Neural progenitor cell (in vitro differentiated cells): ENCODE data around the gene RAD1.

Experiments
- CTCF ChIP-seq: fragments of 200-600 bp; sonication (generic); IDR thresholded peaks from 2 replicates; pipeline ENCODE4 v1.5.1; 2017; ENCODE audit warnings: antibody characterized with exemption, mild to moderate bottlenecking
- EZH2 ChIP-seq: fragments of 200-600 bp; sonication (generic); IDR thresholded peaks from 2 replicates; pipeline ENCODE4 v1.6.1; 2017; ENCODE audit warnings: antibody characterized with exemption, mild to moderate bottlenecking, moderate library complexity

GRCh38 chr5:34915139-34915855, at the start of gene RAD1, which contains the start of gene BRIX1:
- peak; percentile 23 for TF ChIP-seq CTCF
- TF ChIP-seq EZH2 = no peak
